Spleen (tissue), 11 donors: Measurements from ENCODE around the gene DAB1. TPM values are rescaled to one million over a fixed set of nuclear protein-coding genes. Genes with fewer than 3 reads are reported as not detected.

ENCODE experiments used
- DNase-seq: peaks from one replicate; pipeline ENCODE4 v3.0.0-alpha.2; 2020
- H3K27ac ChIP-seq, 8 donors: fragments of 200-600 bp; sonication (generic) in 7 of 8; 1 replicate in 4 of 8; 2 replicates in 4 of 8; pipeline versions ENCODE4 v1.5.0 to v1.8.0; 2016 to 2021; ENCODE audit warnings: inconsistent platforms in 4 of 8, mild to moderate bottlenecking in 4 of 8, moderate library complexity in 1 of 8
- H3K27me3 ChIP-seq, 7 donors: fragments of 200-600 bp; sonication (generic) in 6 of 7; replicated peaks in 1 of 7; 1 replicate in 4 of 7; 2 replicates in 3 of 7; pipeline versions ENCODE4 v1.5.0 to v1.8.0; 2016 to 2021; ENCODE audit warnings: inconsistent platforms in 3 of 7, mild to moderate bottlenecking in 1 of 7
- H3K36me3 ChIP-seq, 6 donors: fragments of 200-600 bp; sonication (generic) in 5 of 6; 1 replicate in 4 of 6; 2 replicates in 2 of 6; pipeline versions ENCODE4 v1.5.0 to v1.8.0; 2016 to 2021; ENCODE audit warnings: inconsistent platforms in 2 of 6
- H3K4me1 ChIP-seq, 6 donors: fragments of 200-600 bp; sonication (generic) in 5 of 6; 1 replicate in 3 of 6; 2 replicates in 3 of 6; pipeline versions ENCODE4 v1.5.0 to v1.8.0; 2016 to 2021; ENCODE audit warnings: inconsistent platforms in 3 of 6
- H3K4me3 ChIP-seq, 8 donors: fragments of 200-600 bp; sonication (generic) in 7 of 8; 1 replicate in 4 of 8; 2 replicates in 4 of 8; pipeline versions ENCODE4 v1.5.0 to v1.8.0; 2016 to 2021; ENCODE audit warnings: inconsistent platforms in 4 of 8, mild to moderate bottlenecking in 4 of 8, moderate library complexity in 2 of 8
- H3K9me3 ChIP-seq, 8 donors: fragments of 200-600 bp; sonication (generic) in 7 of 8; 1 replicate in 4 of 8; 2 replicates in 4 of 8; pipeline versions ENCODE4 v1.5.0 to v1.8.0; 2016 to 2021; ENCODE audit warnings: inconsistent platforms in 4 of 8
- CTCF ChIP-seq, 11 experiments: fragments of 200-600 bp in 7 of 11; fragments of 450-650 bp in 4 of 11; sonication (generic) in 4 of 11; IDR thresholded peaks in 8 of 11; conservative IDR thresholded peaks in 3 of 11; 1 replicate in 7 of 11; 2 replicates in 4 of 11; pipeline versions ENCODE4 v1.4.0 to v1.8.0; 2016 to 2021; ENCODE audit warnings: antibody characterized with exemption in 11 of 11, inconsistent platforms in 4 of 11, mild to moderate bottlenecking in 1 of 11
- POLR2A ChIP-seq, 3 donors: fragments of 450-650 bp; IDR thresholded peaks; one replicate each; pipeline ENCODE4 v1.5.1; 2017; ENCODE audit warnings: antibody characterized with exemption in 3 of 3, mild to moderate bottlenecking in 1 of 3
- POLR2AphosphoS5 ChIP-seq, 3 donors: sonication (generic); formaldehyde crosslinking; IDR thresholded peaks; one replicate each; pipeline ENCODE4 v1.5.1; 2017; ENCODE audit warnings: antibody characterized with exemption in 3 of 3
- WGBS, 5 donors: extraction: QIAGEN DNeasy Blood & Tissue Kit in 3 of 5; methylation state at CpG; one replicate each; pipeline versions ENCODE4 v1.1.5 to v1.1.7; 2013 to 2018; 5-methylcytosine and 5-hydroxymethylcytosine counted together
- intact Hi-C: fragments of 100-400 bp; cut with DNase I; formaldehyde crosslinking; loops from one replicate; pipeline ENCODE4 v1.15.0; 2023; ENCODE audit warnings: low total_unique reads
- polyA plus RNA-seq, 3 donors: library from polyadenylated mRNA; stranded (reverse); fragments of 200-250 nt; gene quantifications; one replicate each; pipeline ENCODE4 v1.2.1, GENCODE V29; 2013
- total RNA-seq, 7 donors: library from RNA; depleted of rRNA in 3 of 7; stranded (reverse); fragments of >200 nt in 3 of 7; fragmentation: NEBNext Ultra II Directional in 4 of 7; extraction: Animal tissue kit (Norgen Biotek cat#: 25700) in 4 of 7; gene quantifications; one replicate each; pipeline versions ENCODE4 v1.1.0 to v1.2.1, GENCODE V29; 2016 to 2021
- donor health status: healthy with polysubstance abuse.
- donor health status: DM: no; HTN: no; CAD: no; lungs with moderate emphysema.
- donor health status: DM: no; HTN: no; CAD: no.
- donor health status: Bipolar disorder and iron deficiency.
- donor health status: healthy.
- donor health status: DM: no; HTN: no; CAD: no.
- donor health status: DM: yes; HTN: yes; CAD: no.

Gene DAB1
- total and polyA plus RNA-seq, 10 donors, result 0.03 to 0.70 (median 0.26) TPM; not detected in 1

GRCh38 chr1:56953386-56953785 is 470.5 kb downstream of the DAB1 start:
- no peaks in the 10 kb centered on the region for H3K9me3 ChIP-seq
- TF ChIP-seq POLR2A (IDR thresholded peaks at IDR 0.05), result no peak
- no peak for TF ChIP-seq CTCF (IDR thresholded peaks at IDR 0.05 in 8 of 11, conservative IDR thresholded peaks at IDR 0.05 in 3 of 11)
- no peak for TF ChIP-seq POLR2AphosphoS5 (IDR thresholded peaks at IDR 0.05)
- no peaks in the 10 kb centered on the region for H3K4me1 ChIP-seq
- WGBS, 5 donors, result 45 to 55% (median 52%) methylated on average over 5 of the region's 5 CpGs
- intact Hi-C loops, result no loop called here
- no peak overlapping the region for H3K27ac ChIP-seq
- no peak for DNase-seq
- H3K36me3 ChIP-seq, result no peaks in the 10 kb centered on the region
- H3K27me3 ChIP-seq, result peaks cover 0 to 9% (median 0%) of the 10 kb centered on the region in 7 donors
- no peak overlapping the region for H3K4me3 ChIP-seq

DNA sequence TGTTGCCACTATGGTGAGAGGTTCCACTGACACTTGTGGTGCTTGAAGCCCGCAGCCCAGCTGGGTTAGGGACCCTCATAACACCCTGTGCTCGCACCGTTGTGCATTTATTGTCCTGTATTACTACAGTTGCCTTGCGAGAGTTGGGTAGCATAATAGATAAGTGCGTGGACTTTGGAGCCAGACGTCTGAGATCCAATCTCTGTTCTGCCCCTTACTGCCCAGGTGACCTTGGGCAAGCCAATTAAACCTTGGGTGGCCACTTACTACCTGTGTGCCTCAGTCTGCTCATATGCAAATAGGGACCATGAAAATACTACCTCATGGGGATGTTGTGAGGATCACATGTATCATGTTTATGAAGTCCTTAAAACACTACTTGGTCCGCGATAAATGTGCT is 471.4 kb downstream of the DAB1 start:
- intact Hi-C loops, result no loop called here
- 87 to 91% (median 90%) methylated on average over 8 of the region's 8 CpGs for WGBS, 5 donors
- DNase-seq, result no peak
- no peak overlapping the region for H3K27ac ChIP-seq
- H3K27me3 ChIP-seq, result peaks cover 0 to 9% (median 0%) of the 10 kb centered on the region in 7 donors
- no peaks in the 10 kb centered on the region for H3K9me3 ChIP-seq
- no peaks in the 10 kb centered on the region for H3K36me3 ChIP-seq
- no peak for TF ChIP-seq POLR2A (IDR thresholded peaks at IDR 0.05)
- no peak for TF ChIP-seq POLR2AphosphoS5 (IDR thresholded peaks at IDR 0.05)
- TF ChIP-seq CTCF (IDR thresholded peaks at IDR 0.05 in 8 of 11, conservative IDR thresholded peaks at IDR 0.05 in 3 of 11), result no peak
- no peak overlapping the region for H3K4me3 ChIP-seq
- H3K4me1 ChIP-seq, result no peaks in the 10 kb centered on the region

DNA sequence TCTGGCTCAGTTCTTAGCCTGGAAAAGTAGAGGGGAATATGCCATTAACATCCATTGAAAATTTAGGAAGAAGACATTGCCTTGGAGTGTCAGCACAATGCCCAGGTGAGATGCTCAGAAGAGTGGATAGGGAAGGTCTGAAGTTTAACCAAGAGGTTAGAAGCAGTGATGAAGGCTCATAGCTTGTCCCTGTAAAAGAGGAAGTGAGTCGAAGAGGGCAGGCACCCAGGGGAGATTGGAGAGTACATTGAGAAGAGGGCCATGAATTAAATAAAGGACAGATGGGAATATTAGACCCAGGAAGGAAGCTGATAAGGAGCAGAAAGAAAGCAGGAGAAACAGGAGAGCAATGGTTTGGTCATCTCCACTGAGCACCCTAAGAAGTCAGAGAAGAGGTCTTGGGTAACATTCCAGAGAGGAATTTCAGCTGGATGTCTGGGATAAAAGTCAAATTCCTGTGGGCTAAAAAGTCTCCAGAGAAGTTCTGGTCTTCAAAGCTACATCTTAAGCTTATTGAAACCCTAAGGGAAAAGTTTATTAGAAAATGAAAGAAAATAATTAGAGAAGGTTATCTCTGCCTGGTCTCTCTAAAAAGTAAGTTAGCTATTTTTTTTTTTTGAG is 475.3 kb downstream of the DAB1 start:
- Histone ChIP-seq H3K4me3 (no peak overlapping the region), H3K36me3 (no peaks in the 10 kb centered on the region), H3K27ac (no peak overlapping the region), H3K27me3 (no peaks in the 10 kb centered on the region), H3K4me1 (no peaks in the 10 kb centered on the region), H3K9me3 (no peaks in the 10 kb centered on the region)
- DNase-seq, result no peak
- no peak for TF ChIP-seq POLR2AphosphoS5 (IDR thresholded peaks at IDR 0.05)
- no peak for TF ChIP-seq POLR2A (IDR thresholded peaks at IDR 0.05)
- 23 to 43% (median 30%) methylated on average over 1 of the region's 1 CpG for WGBS, 5 donors
- intact Hi-C loops, result no loop called here
